H1 (cell line): ENCODE data around the gene LDLRAD4. TPM values are rescaled to one million over a fixed set of nuclear protein-coding genes. Genes with fewer than 3 reads are reported as not detected.

Experiments used
- ASH2L ChIP-seq: fragments of 200-600, 300-600 bp; sonication (generic); IDR thresholded peaks from one replicate; pipeline ENCODE4 v1.7.1; 2017; ENCODE audit warnings: low read length
- CBX8 ChIP-seq: fragments of 300-800, 300-1000 bp; sonication (generic); IDR thresholded peaks from 2 replicates; pipeline ENCODE4 v1.7.1; 2016; ENCODE audit warnings: low read depth, low read length, borderline replicate concordance
- GABPA ChIP-seq: IDR thresholded peaks from 2 replicates; pipeline ENCODE4 v1.6.1; 2011; ENCODE audit warnings: mild to moderate bottlenecking, low read length, moderate library complexity, borderline replicate concordance; ENCODE audit not compliant: insufficient read depth
- NANOG ChIP-seq: IDR thresholded peaks from 2 replicates; pipeline ENCODE4 v1.6.1; 2011; ENCODE audit warnings: low read length, low read depth, mild to moderate bottlenecking, inconsistent platforms; ENCODE audit not compliant: insufficient read depth, poor library complexity, severe bottlenecking
- RNF2 ChIP-seq: fragments of 200-900, 300-1000 bp; sonication (generic); IDR thresholded peaks from 2 replicates; pipeline ENCODE4 v1.7.1; 2016; ENCODE audit warnings: borderline replicate concordance, low read depth, mild to moderate bottlenecking, antibody characterized with exemption, low read length; ENCODE audit not compliant: poor library complexity, severe bottlenecking; ENCODE audit errors: missing control alignments
- polyA plus RNA-seq, 7 experiments: library from polyadenylated mRNA; depleted of rRNA in 3 of 7; stranded (reverse) in 5 of 7; unstranded in 2 of 7; fragments of >200 nt in 5 of 7; fragments of 200-250 nt in 2 of 7; gene quantifications; 1 replicate in 5 of 7; 2 replicates in 1 of 7; 4 replicates in 1 of 7; pipeline versions ENCODE4 v1.2.1 to v1.2.3, GENCODE V29; 2011 to 2013; ENCODE audit warnings: missing spikeins in 2 of 7, mixed read lengths in 2 of 7
- total RNA-seq: library from RNA; stranded (reverse); fragmentation: NEBNext Ultra II Directional; extraction: Animal tissue kit (Norgen Biotek cat#: 25700); gene quantifications from 2 replicates; pipeline ENCODE4 v1.2.1, GENCODE V29; 2021
- TF ChIP-seq, protein P1 (sequence below): fragments of 300-600 bp; sonication (generic); IDR thresholded peaks from 2 replicates; pipeline ENCODE4 v1.7.1; 2012; ENCODE audit warnings: low read length, moderate library complexity, mild to moderate bottlenecking, inconsistent platforms; ENCODE audit not compliant: insufficient replicate concordance

LDLRAD4 gene
- total and polyA plus RNA-seq, 2 of the 8 experiments (the other 6 are each of a cell fraction or from before 2014, with no cell fraction given), result 0.77 to 1.4 TPM

DNA sequence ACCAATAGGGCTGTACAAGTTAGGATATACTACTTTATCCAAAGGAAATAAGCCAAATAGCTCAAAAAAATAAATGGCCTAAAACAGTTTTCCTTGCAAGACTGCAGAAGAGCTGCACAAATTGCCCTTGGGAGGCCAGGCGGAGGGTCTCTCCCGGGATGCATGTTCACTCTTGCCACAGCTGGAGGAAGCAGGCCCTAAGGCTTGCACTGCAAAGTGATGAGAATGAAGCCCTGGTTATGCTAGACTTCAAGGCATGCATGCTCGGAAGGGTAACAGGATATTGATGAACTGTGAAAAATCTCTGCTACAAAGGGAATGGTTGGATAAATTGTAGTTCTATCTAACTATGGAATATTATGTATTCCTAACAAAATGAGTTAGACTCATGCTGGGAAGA is 27.5 kb upstream of the LDLRAD4 start (continued):
- TF ChIP-seq, protein P1, sequence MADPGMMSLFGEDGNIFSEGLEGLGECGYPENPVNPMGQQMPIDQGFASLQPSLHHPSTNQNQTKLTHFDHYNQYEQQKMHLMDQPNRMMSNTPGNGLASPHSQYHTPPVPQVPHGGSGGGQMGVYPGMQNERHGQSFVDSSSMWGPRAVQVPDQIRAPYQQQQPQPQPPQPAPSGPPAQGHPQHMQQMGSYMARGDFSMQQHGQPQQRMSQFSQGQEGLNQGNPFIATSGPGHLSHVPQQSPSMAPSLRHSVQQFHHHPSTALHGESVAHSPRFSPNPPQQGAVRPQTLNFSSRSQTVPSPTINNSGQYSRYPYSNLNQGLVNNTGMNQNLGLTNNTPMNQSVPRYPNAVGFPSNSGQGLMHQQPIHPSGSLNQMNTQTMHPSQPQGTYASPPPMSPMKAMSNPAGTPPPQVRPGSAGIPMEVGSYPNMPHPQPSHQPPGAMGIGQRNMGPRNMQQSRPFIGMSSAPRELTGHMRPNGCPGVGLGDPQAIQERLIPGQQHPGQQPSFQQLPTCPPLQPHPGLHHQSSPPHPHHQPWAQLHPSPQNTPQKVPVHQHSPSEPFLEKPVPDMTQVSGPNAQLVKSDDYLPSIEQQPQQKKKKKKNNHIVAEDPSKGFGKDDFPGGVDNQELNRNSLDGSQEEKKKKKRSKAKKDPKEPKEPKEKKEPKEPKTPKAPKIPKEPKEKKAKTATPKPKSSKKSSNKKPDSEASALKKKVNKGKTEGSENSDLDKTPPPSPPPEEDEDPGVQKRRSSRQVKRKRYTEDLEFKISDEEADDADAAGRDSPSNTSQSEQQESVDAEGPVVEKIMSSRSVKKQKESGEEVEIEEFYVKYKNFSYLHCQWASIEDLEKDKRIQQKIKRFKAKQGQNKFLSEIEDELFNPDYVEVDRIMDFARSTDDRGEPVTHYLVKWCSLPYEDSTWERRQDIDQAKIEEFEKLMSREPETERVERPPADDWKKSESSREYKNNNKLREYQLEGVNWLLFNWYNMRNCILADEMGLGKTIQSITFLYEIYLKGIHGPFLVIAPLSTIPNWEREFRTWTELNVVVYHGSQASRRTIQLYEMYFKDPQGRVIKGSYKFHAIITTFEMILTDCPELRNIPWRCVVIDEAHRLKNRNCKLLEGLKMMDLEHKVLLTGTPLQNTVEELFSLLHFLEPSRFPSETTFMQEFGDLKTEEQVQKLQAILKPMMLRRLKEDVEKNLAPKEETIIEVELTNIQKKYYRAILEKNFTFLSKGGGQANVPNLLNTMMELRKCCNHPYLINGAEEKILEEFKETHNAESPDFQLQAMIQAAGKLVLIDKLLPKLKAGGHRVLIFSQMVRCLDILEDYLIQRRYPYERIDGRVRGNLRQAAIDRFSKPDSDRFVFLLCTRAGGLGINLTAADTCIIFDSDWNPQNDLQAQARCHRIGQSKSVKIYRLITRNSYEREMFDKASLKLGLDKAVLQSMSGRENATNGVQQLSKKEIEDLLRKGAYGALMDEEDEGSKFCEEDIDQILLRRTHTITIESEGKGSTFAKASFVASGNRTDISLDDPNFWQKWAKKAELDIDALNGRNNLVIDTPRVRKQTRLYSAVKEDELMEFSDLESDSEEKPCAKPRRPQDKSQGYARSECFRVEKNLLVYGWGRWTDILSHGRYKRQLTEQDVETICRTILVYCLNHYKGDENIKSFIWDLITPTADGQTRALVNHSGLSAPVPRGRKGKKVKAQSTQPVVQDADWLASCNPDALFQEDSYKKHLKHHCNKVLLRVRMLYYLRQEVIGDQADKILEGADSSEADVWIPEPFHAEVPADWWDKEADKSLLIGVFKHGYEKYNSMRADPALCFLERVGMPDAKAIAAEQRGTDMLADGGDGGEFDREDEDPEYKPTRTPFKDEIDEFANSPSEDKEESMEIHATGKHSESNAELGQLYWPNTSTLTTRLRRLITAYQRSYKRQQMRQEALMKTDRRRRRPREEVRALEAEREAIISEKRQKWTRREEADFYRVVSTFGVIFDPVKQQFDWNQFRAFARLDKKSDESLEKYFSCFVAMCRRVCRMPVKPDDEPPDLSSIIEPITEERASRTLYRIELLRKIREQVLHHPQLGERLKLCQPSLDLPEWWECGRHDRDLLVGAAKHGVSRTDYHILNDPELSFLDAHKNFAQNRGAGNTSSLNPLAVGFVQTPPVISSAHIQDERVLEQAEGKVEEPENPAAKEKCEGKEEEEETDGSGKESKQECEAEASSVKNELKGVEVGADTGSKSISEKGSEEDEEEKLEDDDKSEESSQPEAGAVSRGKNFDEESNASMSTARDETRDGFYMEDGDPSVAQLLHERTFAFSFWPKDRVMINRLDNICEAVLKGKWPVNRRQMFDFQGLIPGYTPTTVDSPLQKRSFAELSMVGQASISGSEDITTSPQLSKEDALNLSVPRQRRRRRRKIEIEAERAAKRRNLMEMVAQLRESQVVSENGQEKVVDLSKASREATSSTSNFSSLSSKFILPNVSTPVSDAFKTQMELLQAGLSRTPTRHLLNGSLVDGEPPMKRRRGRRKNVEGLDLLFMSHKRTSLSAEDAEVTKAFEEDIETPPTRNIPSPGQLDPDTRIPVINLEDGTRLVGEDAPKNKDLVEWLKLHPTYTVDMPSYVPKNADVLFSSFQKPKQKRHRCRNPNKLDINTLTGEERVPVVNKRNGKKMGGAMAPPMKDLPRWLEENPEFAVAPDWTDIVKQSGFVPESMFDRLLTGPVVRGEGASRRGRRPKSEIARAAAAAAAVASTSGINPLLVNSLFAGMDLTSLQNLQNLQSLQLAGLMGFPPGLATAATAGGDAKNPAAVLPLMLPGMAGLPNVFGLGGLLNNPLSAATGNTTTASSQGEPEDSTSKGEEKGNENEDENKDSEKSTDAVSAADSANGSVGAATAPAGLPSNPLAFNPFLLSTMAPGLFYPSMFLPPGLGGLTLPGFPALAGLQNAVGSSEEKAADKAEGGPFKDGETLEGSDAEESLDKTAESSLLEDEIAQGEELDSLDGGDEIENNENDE, result no peak
- TF ChIP-seq CBX8 (no peak), NANOG (no peak), RNF2 (no peak), GABPA (no peak), ASH2L (no peak)
